H1 (cell line): ENCODE data around the gene ENTPD8. TPM values are rescaled to one million over a fixed set of nuclear protein-coding genes. Genes with fewer than 3 reads are reported as not detected.

Experiments
- RNF2 ChIP-seq: fragments of 200-900, 300-1000 bp; sonication (generic); IDR thresholded peaks from 2 replicates; pipeline ENCODE4 v1.7.1; 2016; ENCODE audit warnings: borderline replicate concordance, low read depth, mild to moderate bottlenecking, antibody characterized with exemption, low read length; ENCODE audit not compliant: poor library complexity, severe bottlenecking; ENCODE audit errors: missing control alignments
- polyA plus RNA-seq, 7 experiments: library from polyadenylated mRNA; depleted of rRNA in 3 of 7; stranded (reverse) in 5 of 7; unstranded in 2 of 7; fragments of >200 nt in 5 of 7; fragments of 200-250 nt in 2 of 7; gene quantifications; 1 replicate in 5 of 7; 2 replicates in 1 of 7; 4 replicates in 1 of 7; pipeline versions ENCODE4 v1.2.1 to v1.2.3, GENCODE V29; 2011 to 2013; ENCODE audit warnings: missing spikeins in 2 of 7, mixed read lengths in 2 of 7
- total RNA-seq: library from RNA; stranded (reverse); fragmentation: NEBNext Ultra II Directional; extraction: Animal tissue kit (Norgen Biotek cat#: 25700); gene quantifications from 2 replicates; pipeline ENCODE4 v1.2.1, GENCODE V29; 2021

Gene ENTPD8
- total and polyA plus RNA-seq, 2 of the 8 experiments (the other 6 are each of a cell fraction or from before 2014, with no cell fraction given), result 0.48 to 0.51 TPM

GRCh38 chr9:137470785-137471184, 29.6 kb upstream of the ENTPD8 start (continued):
- no peak for TF ChIP-seq RNF2
